VCaP (cell line): ENCODE measurements around the gene ANGPTL4.
A peak's percentile ranks its signal among the peaks of the same experiment; 100 is the strongest.

Source experiments
- H3K27ac ChIP-seq: fragments of 450-650 bp; 2 replicates; pipeline ENCODE4 v1.5.1; 2017
- CTCF ChIP-seq: fragments of 450-650 bp; conservative IDR thresholded peaks from 2 replicates; pipeline ENCODE4 v1.5.1; 2017; ENCODE audit warnings: mild to moderate bottlenecking, moderate library complexity

Gene ANGPTL4

GRCh38 chr19:8332976-8333766, 30.8 kb upstream of the ANGPTL4 start:
- no peak for TF ChIP-seq CTCF
- no peak overlapping the region for H3K27ac ChIP-seq

GRCh38 chr19:8333767-8334457, 30.0 kb upstream of the ANGPTL4 start:
- TF ChIP-seq CTCF, result no peak
- H3K27ac ChIP-seq, result no peak overlapping the region

- TF ChIP-seq CTCF, result 0 out of 2 replicates have a peak, but pooled peaks have one; percentile 8
- H3K27ac ChIP-seq, result no peak overlapping the region
Measured at GRCh38 chr19:8334458-8335342, 29.3 kb upstream of the ANGPTL4 start.

GRCh38 chr19:8335343-8336071, 28.4 kb upstream of the ANGPTL4 start:
- H3K27ac ChIP-seq, result no peak overlapping the region
- no peak for TF ChIP-seq CTCF

GRCh38 chr19:8336072-8336569, 27.8 kb upstream of the ANGPTL4 start:
- no peak for TF ChIP-seq CTCF
- no peak overlapping the region for H3K27ac ChIP-seq

GRCh38 chr19:8336660-8337059, 27.3 kb upstream of the ANGPTL4 start:
- H3K27ac ChIP-seq, result no peak overlapping the region
- no peak for TF ChIP-seq CTCF
